H1 (cell line): ENCODE results near the gene COA5. TPM values are rescaled to one million over a fixed set of nuclear protein-coding genes. Genes with fewer than 3 reads are reported as not detected.

Experiments
- CTCF ChIA-PET: fragments of 300-600 bp; sonication (Branson Sonifier 250); formaldehyde crosslinking; loops from one replicate; lab custom pipeline; 2021; ENCODE audit not compliant: partially characterized antibody; lab: Charles Lee
- POLR2A ChIA-PET: fragments of 300-600 bp; sonication (Branson Sonifier 250); formaldehyde crosslinking; loops from one replicate; lab custom pipeline; 2021; ENCODE audit warnings: inconsistent platforms; ENCODE audit not compliant: partially characterized antibody; lab: Charles Lee
- DNase-seq, 2 experiments: peaks; one replicate each; pipeline versions ENCODE4 v3.0.0 to v3.0.0-alpha.2; 2010 to 2022; ENCODE audit warnings: low spot score in 2 of 2, low read depth in 1 of 2, mixed read lengths in 1 of 2
- FAIRE-seq: peaks from 2 replicates; lab custom pipeline; 2011; peaks lifted over from hg19 to GRCh38; lab: Jason Lieb, UNC
- H2AFZ ChIP-seq: 2 replicates; pipeline ENCODE4 v1.8.1; 2012; ENCODE audit warnings: low read length, inconsistent platforms
- H2AK5ac ChIP-seq: 2 replicates; pipeline ENCODE4 v1.6.1; 2013; ENCODE audit warnings: low read depth, low read length
- H2BK120ac ChIP-seq: replicated peaks from 2 replicates; pipeline ENCODE3; 2013; ENCODE audit warnings: low read depth, low read length, inconsistent platforms
- H2BK12ac ChIP-seq: 2 replicates; pipeline ENCODE4 v1.6.1; 2013; ENCODE audit warnings: low read depth, low read length
- H2BK15ac ChIP-seq: 2 replicates; pipeline ENCODE4 v1.6.1; 2013; ENCODE audit warnings: low read length
- H2BK20ac ChIP-seq: 2 replicates; pipeline ENCODE4 v1.6.1; 2013; ENCODE audit warnings: low read length
- H2BK5ac ChIP-seq: 2 replicates; pipeline ENCODE4 v1.6.1; 2013; ENCODE audit warnings: low read depth, low read length
- H3K14ac ChIP-seq: 2 replicates; pipeline ENCODE4 v1.6.1; 2013; ENCODE audit warnings: inconsistent platforms; ENCODE audit not compliant: insufficient read length
- H3K18ac ChIP-seq: 2 replicates; pipeline ENCODE4 v1.6.1; 2013; ENCODE audit warnings: low read length; ENCODE audit errors: extremely low read depth
- H3K23ac ChIP-seq: 2 replicates; pipeline ENCODE4 v1.6.1; 2013; ENCODE audit warnings: inconsistent platforms; ENCODE audit not compliant: insufficient read length
- H3K23me2 ChIP-seq: 2 replicates; pipeline ENCODE4 v1.6.1; 2013; ENCODE audit warnings: low read depth, low read length
- H3K27ac ChIP-seq: 2 replicates; pipeline ENCODE4 v1.6.1; 2011; ENCODE audit warnings: low read depth, low read length, inconsistent platforms
- H3K27me3 ChIP-seq, 4 experiments: replicated peaks in 1 of 4; 1 replicate in 1 of 4; 2 replicates in 3 of 4; pipeline versions ENCODE4 v1.6.1 to v1.8.1; 2011 to 2013; ENCODE audit warnings: low read length in 3 of 4, mild to moderate bottlenecking in 3 of 4, inconsistent platforms in 2 of 4, mixed read lengths in 2 of 4, moderate library complexity in 1 of 4; ENCODE audit not compliant: control insufficient read depth in 3 of 4, insufficient read depth in 3 of 4; ENCODE audit errors: extremely low read depth in 1 of 4
- H3K36me3 ChIP-seq, 4 experiments: 2 replicates each; pipeline versions ENCODE4 v1.6.1 to v1.8.1; 2011 to 2013; ENCODE audit warnings: mild to moderate bottlenecking in 4 of 4, low read length in 3 of 4, moderate library complexity in 2 of 4, control low read depth in 1 of 4, inconsistent platforms in 1 of 4; ENCODE audit not compliant: insufficient read depth in 4 of 4, control insufficient read depth in 2 of 4
- H3K4ac ChIP-seq: replicated peaks from 2 replicates; pipeline ENCODE3; 2013; ENCODE audit warnings: low read length, low read depth, mixed read lengths, inconsistent platforms; ENCODE audit not compliant: insufficient read length
- H3K4me1 ChIP-seq, 4 experiments: replicated peaks in 1 of 4; 1 replicate in 1 of 4; 2 replicates in 3 of 4; pipeline versions ENCODE4 v1.6.1 to v1.8.1; 2011 to 2013; ENCODE audit warnings: low read length in 3 of 4, inconsistent platforms in 2 of 4, mixed read lengths in 1 of 4; ENCODE audit not compliant: insufficient read depth in 4 of 4, control insufficient read depth in 3 of 4
- H3K4me2 ChIP-seq, 2 experiments: 2 replicates each; pipeline versions ENCODE4 v1.6.1 to v1.8.1; 2011 to 2013; ENCODE audit warnings: low read depth in 2 of 2, low read length in 2 of 2, control low read depth in 1 of 2, inconsistent platforms in 1 of 2, mild to moderate bottlenecking in 1 of 2; ENCODE audit not compliant: insufficient read depth in 1 of 2
- H3K4me3 ChIP-seq, 4 experiments: fragments of 200-600, 300-600 bp in 1 of 4; sonication (generic), shearing (Covaris generic), sonication (Bioruptor Twin) in 1 of 4; 2 replicates each; pipeline versions ENCODE4 v1.5.1 to v1.8.1; 2011 to 2016; ENCODE audit warnings: low read length in 4 of 4, low read depth in 3 of 4, control low read depth in 2 of 4, inconsistent platforms in 2 of 4, mild to moderate bottlenecking in 2 of 4, mixed read lengths in 1 of 4, moderate library complexity in 1 of 4; ENCODE audit not compliant: insufficient read depth in 2 of 4; ENCODE audit errors: extremely low read depth in 1 of 4
- H3K56ac ChIP-seq: replicated peaks from 2 replicates; pipeline ENCODE3; 2013; ENCODE audit warnings: low read depth, mild to moderate bottlenecking, mixed read lengths, low read length, inconsistent platforms; ENCODE audit not compliant: insufficient read length
- H3K79me1 ChIP-seq: 2 replicates; pipeline ENCODE4 v1.6.1; 2013; ENCODE audit warnings: low read depth, low read length, control low read depth
- H3K79me2 ChIP-seq, 2 experiments: 2 replicates each; pipeline versions ENCODE4 v1.6.1 to v1.8.1; 2012 to 2013; ENCODE audit warnings: low read length in 2 of 2, mild to moderate bottlenecking in 2 of 2, inconsistent platforms in 1 of 2; ENCODE audit not compliant: insufficient read depth in 2 of 2, control insufficient read depth in 1 of 2
- H3K9ac ChIP-seq, 4 experiments: replicated peaks in 1 of 4; 1 replicate in 1 of 4; 2 replicates in 3 of 4; pipeline versions ENCODE4 v1.6.1 to v1.8.1; 2011 to 2013; ENCODE audit warnings: low read depth in 3 of 4, low read length in 3 of 4, control low read depth in 2 of 4, mild to moderate bottlenecking in 2 of 4, moderate library complexity in 2 of 4, inconsistent platforms in 1 of 4; ENCODE audit errors: extremely low read depth in 1 of 4
- H3K9me3 ChIP-seq, 2 experiments: 2 replicates each; pipeline versions ENCODE4 v1.6.1 to v1.8.1; 2012 to 2013; ENCODE audit warnings: mild to moderate bottlenecking in 2 of 2, moderate library complexity in 2 of 2, control low read depth in 1 of 2, inconsistent platforms in 1 of 2, low read depth in 1 of 2, low read length in 1 of 2, mixed read lengths in 1 of 2; ENCODE audit not compliant: insufficient read depth in 2 of 2
- H4K20me1 ChIP-seq, 2 experiments: replicated peaks in 1 of 2; 2 replicates each; pipeline versions ENCODE3 to v1.8.1; 2011 to 2013; ENCODE audit warnings: inconsistent platforms in 2 of 2, low read length in 2 of 2, mild to moderate bottlenecking in 1 of 2; ENCODE audit not compliant: insufficient read depth in 2 of 2, control insufficient read depth in 1 of 2
- H4K5ac ChIP-seq: 2 replicates; pipeline ENCODE4 v1.6.1; 2013; ENCODE audit warnings: low read length, low read depth, mixed read lengths, inconsistent platforms; ENCODE audit not compliant: insufficient read length
- H4K8ac ChIP-seq: 2 replicates; pipeline ENCODE4 v1.8.0; 2013; ENCODE audit warnings: mild to moderate bottlenecking, moderate library complexity, low read length, inconsistent platforms; ENCODE audit not compliant: insufficient read depth; ENCODE audit errors: extremely low read depth
- H4K91ac ChIP-seq: replicated peaks from 2 replicates; pipeline ENCODE3; 2013; ENCODE audit warnings: low read length, mixed read lengths, inconsistent platforms; ENCODE audit not compliant: insufficient read length
- ASH2L ChIP-seq: fragments of 200-600, 300-600 bp; sonication (generic); IDR thresholded peaks from one replicate; pipeline ENCODE4 v1.7.1; 2017; ENCODE audit warnings: low read length
- CHD1 ChIP-seq: IDR thresholded peaks from 2 replicates; pipeline ENCODE4 v1.6.1; 2012; ENCODE audit warnings: low read depth, low read length, improper control_type of control experiment
- EZH2 ChIP-seq: fragments of 200-600 bp; sonication (generic); IDR thresholded peaks from 2 replicates; pipeline ENCODE4 v1.7.1; 2012; ENCODE audit warnings: low read depth, mild to moderate bottlenecking, moderate library complexity, low read length, inconsistent platforms; ENCODE audit not compliant: severe bottlenecking
- GTF2F1 ChIP-seq: IDR thresholded peaks from 2 replicates; pipeline ENCODE4 v1.6.1; 2012; ENCODE audit warnings: low read depth, low read length, improper control_type of control experiment, borderline replicate concordance
- HDAC6 ChIP-seq: IDR thresholded peaks from one replicate; pipeline ENCODE4 v1.7.1; 2012; ENCODE audit warnings: low read depth, mild to moderate bottlenecking, inconsistent platforms, low read length, moderate library complexity
- MAFK ChIP-seq: IDR thresholded peaks from 2 replicates; pipeline ENCODE4 v1.6.1; 2012; ENCODE audit warnings: low read depth, mild to moderate bottlenecking, improper control_type of control experiment, low read length
- NRF1 ChIP-seq: IDR thresholded peaks from 2 replicates; pipeline ENCODE4 v1.6.1; 2011; ENCODE audit warnings: mild to moderate bottlenecking, low read depth, low read length, improper control_type of control experiment
- RBBP5 ChIP-seq: IDR thresholded peaks from 2 replicates; pipeline ENCODE4 v1.7.1; 2012; ENCODE audit warnings: low read depth, mild to moderate bottlenecking, inconsistent platforms, low read length, moderate library complexity, borderline replicate concordance
- SP4 ChIP-seq: IDR thresholded peaks from 2 replicates; pipeline ENCODE4 v1.6.1; 2012; ENCODE audit warnings: low read length, inconsistent platforms
- TAF1 ChIP-seq: IDR thresholded peaks from 2 replicates; pipeline ENCODE4 v1.6.1; 2011; ENCODE audit warnings: mild to moderate bottlenecking, low read depth, low read length
- TEAD4 ChIP-seq: IDR thresholded peaks from 2 replicates; pipeline ENCODE4 v1.6.1; 2012; ENCODE audit warnings: low read depth, low read length, inconsistent platforms, mixed read lengths
- WGBS, 2 experiments: shearing (Covaris generic) in 1 of 2; methylation state at CpG; one replicate each; pipeline versions ENCODE4 v1.1.6 to v1.1.7; 2013 to 2015; ENCODE audit warnings: low lambda C conversion rate in 2 of 2, mixed read lengths in 2 of 2, inconsistent platforms in 1 of 2, low coverage in 1 of 2, missing lambda C conversion rate in 1 of 2; ENCODE audit not compliant: insufficient replicate concordance in 2 of 2, insufficient coverage in 1 of 2, insufficient read length in 1 of 2; ENCODE audit errors: extremely low coverage in 1 of 2, missing lambda C conversion rate in 1 of 2; 5-methylcytosine and 5-hydroxymethylcytosine counted together
- polyA plus RNA-seq, 7 experiments: library from polyadenylated mRNA; depleted of rRNA in 3 of 7; stranded (reverse) in 5 of 7; unstranded in 2 of 7; fragments of >200 nt in 5 of 7; fragments of 200-250 nt in 2 of 7; gene quantifications; 1 replicate in 5 of 7; 2 replicates in 1 of 7; 4 replicates in 1 of 7; pipeline versions ENCODE4 v1.2.1 to v1.2.3, GENCODE V29; 2011 to 2013; ENCODE audit warnings: missing spikeins in 2 of 7, mixed read lengths in 2 of 7
- total RNA-seq: library from RNA; stranded (reverse); fragmentation: NEBNext Ultra II Directional; extraction: Animal tissue kit (Norgen Biotek cat#: 25700); gene quantifications from 2 replicates; pipeline ENCODE4 v1.2.1, GENCODE V29; 2021
- TF ChIP-seq, protein P1 (sequence below): IDR thresholded peaks from 2 replicates; pipeline ENCODE4 v1.6.1; 2012; ENCODE audit warnings: inconsistent platforms
- TF ChIP-seq, protein P2 (sequence below): IDR thresholded peaks from 2 replicates; pipeline ENCODE4 v1.6.1; 2012; ENCODE audit warnings: inconsistent platforms

Gene COA5
- total and polyA plus RNA-seq, 2 of the 8 experiments (the other 6 are each of a cell fraction or from before 2014, with no cell fraction given): 20.3 to 24.7 TPM

- H3K18ac ChIP-seq: no peak overlapping the region
- WGBS, 2 experiments: 97% methylated on average over 10 of the region's 10 CpGs; no CpG with 5 or more reads in 1 of the 2 experiments
- no peak overlapping the region for H3K27ac ChIP-seq
- no peak overlapping the region for H2BK5ac ChIP-seq
- H3K4me1 ChIP-seq: no peaks in the 10 kb centered on the region
- ChIA-PET CTCF (interaction anchor here (0.8 to 4.6 kb wide), 6 partner anchors 14 to 196 kb away, joined by 3 to 26 read pairs (median 4); no protein-coding TSS in a partner anchor), POLR2A (no interaction called here)
- no peak overlapping the region for H2BK15ac ChIP-seq
- H4K20me1 ChIP-seq: peaks cover 2 to 3% of the 10 kb centered on the region in 2 experiments
- no peak overlapping the region for H3K23ac ChIP-seq
- H4K91ac ChIP-seq: no peak overlapping the region
- H2BK20ac ChIP-seq: no peak overlapping the region
- H3K56ac ChIP-seq: no peak overlapping the region
- H3K14ac ChIP-seq: no peak overlapping the region
- H2AK5ac ChIP-seq: no peak overlapping the region
- FAIRE-seq: no peak
- no peak overlapping the region for H3K4me3 ChIP-seq
- H2AFZ ChIP-seq: no peak overlapping the region
- H3K23me2 ChIP-seq: no peaks in the 10 kb centered on the region
- no peak overlapping the region for H3K9ac ChIP-seq
- no peak for DNase-seq
- no peak overlapping the region for H2BK120ac ChIP-seq
- no peaks in the 10 kb centered on the region for H3K79me2 ChIP-seq
- no peaks in the 10 kb centered on the region for H3K79me1 ChIP-seq
- no peak overlapping the region for H4K8ac ChIP-seq
- no peak overlapping the region for H3K4ac ChIP-seq
- no peaks in the 10 kb centered on the region for H3K27me3 ChIP-seq
- H4K5ac ChIP-seq: no peak overlapping the region
- H3K36me3 ChIP-seq: peaks cover 0 to 17% (median 8%) of the 10 kb centered on the region in 4 experiments; a peak in 6 of 8 replicates
- H3K4me2 ChIP-seq: no peak overlapping the region
- no peak overlapping the region for H2BK12ac ChIP-seq
- H3K9me3 ChIP-seq: no peaks in the 10 kb centered on the region
- TF ChIP-seq, protein P1, sequence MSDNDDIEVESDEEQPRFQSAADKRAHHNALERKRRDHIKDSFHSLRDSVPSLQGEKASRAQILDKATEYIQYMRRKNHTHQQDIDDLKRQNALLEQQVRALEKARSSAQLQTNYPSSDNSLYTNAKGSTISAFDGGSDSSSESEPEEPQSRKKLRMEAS: no peak
- no peak for TF ChIP-seq MAFK
- TF ChIP-seq, protein P2, sequence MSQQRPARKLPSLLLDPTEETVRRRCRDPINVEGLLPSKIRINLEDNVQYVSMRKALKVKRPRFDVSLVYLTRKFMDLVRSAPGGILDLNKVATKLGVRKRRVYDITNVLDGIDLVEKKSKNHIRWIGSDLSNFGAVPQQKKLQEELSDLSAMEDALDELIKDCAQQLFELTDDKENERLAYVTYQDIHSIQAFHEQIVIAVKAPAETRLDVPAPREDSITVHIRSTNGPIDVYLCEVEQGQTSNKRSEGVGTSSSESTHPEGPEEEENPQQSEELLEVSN: no peak
- TF ChIP-seq HDAC6: no peak
- no peak for TF ChIP-seq SP4
- no peak for TF ChIP-seq TEAD4
- no peak for TF ChIP-seq CHD1
- no peak for TF ChIP-seq TAF1
- no peak for TF ChIP-seq EZH2
- no peak for TF ChIP-seq GTF2F1
- TF ChIP-seq NRF1: no peak
- TF ChIP-seq RBBP5: no peak
- no peak for TF ChIP-seq ASH2L
These were observed 22.9 kb downstream of the COA5 start for GRCh38 chr2:98585386-98585785.
